HL-60 (cell line): ENCODE data around the gene HYAL3.

Source experiments
- CTCF ChIP-seq: IDR thresholded peaks from one replicate; pipeline ENCODE4 v1.5.1; 2011; ENCODE audit warnings: low read length, control low read depth, inconsistent platforms; ENCODE audit not compliant: insufficient read depth
- REST ChIP-seq: IDR thresholded peaks from 2 replicates; pipeline ENCODE4 v1.6.1; 2012; ENCODE audit warnings: low read depth; ENCODE audit not compliant: insufficient replicate concordance

- no peak for TF ChIP-seq REST
- TF ChIP-seq CTCF, result no peak
Observed at GRCh38 chr3:50319894-50320625, 20.9 kb upstream of the HYAL3 start.
